ENCODE measurements around the gene KDM5C.

The KDM5C gene

GRCh38 chrX:53224860-53225797, at the start of gene KDM5C:
KDM5C (minus strand) TSS chrX:53225207; CDS start chrX:53224889, 318 bp downstream.
- in situ Hi-C loops (cut with HindIII; ENCODE audit: low pct_ligation_motif_present, low pct_unique_long_range_greater_than_20kb, low sequenced_read_pairs), result no loop called here
- peak; percentile 85 for DNase-seq

GRCh38 chrX:53272808-53273337, 47.9 kb upstream of the KDM5C start:
- in situ Hi-C loops (cut with HindIII; ENCODE audit: low pct_ligation_motif_present, low pct_unique_long_range_greater_than_20kb, low sequenced_read_pairs), result no loop called here
- no peak for DNase-seq

GRCh38 chrX:53269536-53270107, 44.6 kb upstream of the KDM5C start:
- DNase-seq, result no peak
- in situ Hi-C loops (cut with HindIII; ENCODE audit: low pct_ligation_motif_present, low pct_unique_long_range_greater_than_20kb, low sequenced_read_pairs), result no loop called here

GRCh38 chrX:53268173-53268572, 43.2 kb upstream of the KDM5C start:
- no peak for DNase-seq
- in situ Hi-C loops (cut with HindIII; ENCODE audit: low pct_ligation_motif_present, low pct_unique_long_range_greater_than_20kb, low sequenced_read_pairs), result no loop called here

GRCh38 chrX:53266914-53267313, 41.9 kb upstream of the KDM5C start:
- in situ Hi-C loops (cut with HindIII; ENCODE audit: low pct_ligation_motif_present, low pct_unique_long_range_greater_than_20kb, low sequenced_read_pairs), result no loop called here
- no peak for DNase-seq

- in situ Hi-C loops (cut with HindIII; ENCODE audit: low pct_ligation_motif_present, low pct_unique_long_range_greater_than_20kb, low sequenced_read_pairs), result no loop called here
- DNase-seq, result no peak
These were observed 41.0 kb upstream of the KDM5C start for GRCh38 chrX:53265771-53266574.

GRCh38 chrX:53263597-53264094, 38.6 kb upstream of the KDM5C start:
- in situ Hi-C loops (cut with HindIII; ENCODE audit: low pct_ligation_motif_present, low pct_unique_long_range_greater_than_20kb, low sequenced_read_pairs), result no loop called here
- peak; percentile 69 for DNase-seq

GRCh38 chrX:53262918-53263394, 37.9 kb upstream of the KDM5C start:
- DNase-seq, result peak; percentile 79
- in situ Hi-C loops (cut with HindIII; ENCODE audit: low pct_ligation_motif_present, low pct_unique_long_range_greater_than_20kb, low sequenced_read_pairs), result no loop called here

- no peak for DNase-seq
- in situ Hi-C loops (cut with HindIII; ENCODE audit: low pct_ligation_motif_present, low pct_unique_long_range_greater_than_20kb, low sequenced_read_pairs), result no loop called here
These were observed 37.3 kb upstream of the KDM5C start for GRCh38 chrX:53262189-53262917.

- no peak for DNase-seq
- in situ Hi-C loops (cut with HindIII; ENCODE audit: low pct_ligation_motif_present, low pct_unique_long_range_greater_than_20kb, low sequenced_read_pairs), result no loop called here
These were observed 36.5 kb upstream of the KDM5C start for GRCh38 chrX:53261355-53261972.

GRCh38 chrX:53260836-53261235, 35.8 kb upstream of the KDM5C start:
- in situ Hi-C loops (cut with HindIII; ENCODE audit: low pct_ligation_motif_present, low pct_unique_long_range_greater_than_20kb, low sequenced_read_pairs), result no loop called here
- no peak for DNase-seq

- in situ Hi-C loops (cut with HindIII; ENCODE audit: low pct_ligation_motif_present, low pct_unique_long_range_greater_than_20kb, low sequenced_read_pairs), result no loop called here
- DNase-seq, result no peak
These were observed 32.8 kb upstream of the KDM5C start for GRCh38 chrX:53257670-53258423.

- in situ Hi-C loops (cut with HindIII; ENCODE audit: low pct_ligation_motif_present, low pct_unique_long_range_greater_than_20kb, low sequenced_read_pairs), result no loop called here
- DNase-seq, result no peak
These were observed 32.2 kb upstream of the KDM5C start for GRCh38 chrX:53257166-53257565.

GRCh38 chrX:53256446-53257041, 31.5 kb upstream of the KDM5C start:
- no peak for DNase-seq
- in situ Hi-C loops (cut with HindIII; ENCODE audit: low pct_ligation_motif_present, low pct_unique_long_range_greater_than_20kb, low sequenced_read_pairs), result no loop called here

GRCh38 chrX:53255738-53256191, 30.8 kb upstream of the KDM5C start:
- no peak for DNase-seq
- in situ Hi-C loops (cut with HindIII; ENCODE audit: low pct_ligation_motif_present, low pct_unique_long_range_greater_than_20kb, low sequenced_read_pairs), result no loop called here

- in situ Hi-C loops (cut with HindIII; ENCODE audit: low pct_ligation_motif_present, low pct_unique_long_range_greater_than_20kb, low sequenced_read_pairs), result no loop called here
These were observed 29.8 kb upstream of the KDM5C start for GRCh38 chrX:53254570-53255461.

More at GRCh38 chrX:53254570-53255461, 29.8 kb upstream of the KDM5C start:
- no peak for DNase-seq

Measured in ACHN (cell line).